Measurements from ENCODE around the gene CD200. TPM values are rescaled to one million over a fixed set of nuclear protein-coding genes. Genes with fewer than 3 reads are reported as not detected.

Gene CD200, protein sequence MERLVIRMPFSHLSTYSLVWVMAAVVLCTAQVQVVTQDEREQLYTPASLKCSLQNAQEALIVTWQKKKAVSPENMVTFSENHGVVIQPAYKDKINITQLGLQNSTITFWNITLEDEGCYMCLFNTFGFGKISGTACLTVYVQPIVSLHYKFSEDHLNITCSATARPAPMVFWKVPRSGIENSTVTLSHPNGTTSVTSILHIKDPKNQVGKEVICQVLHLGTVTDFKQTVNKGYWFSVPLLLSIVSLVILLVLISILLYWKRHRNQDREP
- not detected in 5 replicates for total RNA-seq (2022; extraction: Qiagen RNA extraction)

DNA sequence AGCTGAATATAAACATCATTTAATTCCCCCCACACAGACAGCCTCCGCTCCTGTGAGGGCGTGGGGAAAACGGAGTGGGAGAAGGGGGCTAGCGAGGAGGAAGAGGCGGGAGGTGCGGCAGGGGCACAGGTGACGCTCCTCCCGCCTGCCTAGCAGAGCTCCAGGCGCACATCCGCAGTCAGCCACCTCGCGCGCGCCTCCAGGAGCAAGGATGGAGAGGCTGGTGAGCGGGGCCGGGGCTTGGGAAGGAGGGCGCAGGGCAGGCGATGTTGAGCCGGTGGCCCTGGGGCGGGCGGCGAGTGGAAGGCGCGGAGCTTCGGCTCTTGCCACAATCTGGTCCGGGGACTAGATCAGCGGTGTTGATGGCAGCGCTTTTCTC lies at the start of gene CD200:
CD200 (plus strand) TSS at position 155 of the 379 bp plus-strand sequence; CDS start at position 212, 57 bp downstream.

DNA sequence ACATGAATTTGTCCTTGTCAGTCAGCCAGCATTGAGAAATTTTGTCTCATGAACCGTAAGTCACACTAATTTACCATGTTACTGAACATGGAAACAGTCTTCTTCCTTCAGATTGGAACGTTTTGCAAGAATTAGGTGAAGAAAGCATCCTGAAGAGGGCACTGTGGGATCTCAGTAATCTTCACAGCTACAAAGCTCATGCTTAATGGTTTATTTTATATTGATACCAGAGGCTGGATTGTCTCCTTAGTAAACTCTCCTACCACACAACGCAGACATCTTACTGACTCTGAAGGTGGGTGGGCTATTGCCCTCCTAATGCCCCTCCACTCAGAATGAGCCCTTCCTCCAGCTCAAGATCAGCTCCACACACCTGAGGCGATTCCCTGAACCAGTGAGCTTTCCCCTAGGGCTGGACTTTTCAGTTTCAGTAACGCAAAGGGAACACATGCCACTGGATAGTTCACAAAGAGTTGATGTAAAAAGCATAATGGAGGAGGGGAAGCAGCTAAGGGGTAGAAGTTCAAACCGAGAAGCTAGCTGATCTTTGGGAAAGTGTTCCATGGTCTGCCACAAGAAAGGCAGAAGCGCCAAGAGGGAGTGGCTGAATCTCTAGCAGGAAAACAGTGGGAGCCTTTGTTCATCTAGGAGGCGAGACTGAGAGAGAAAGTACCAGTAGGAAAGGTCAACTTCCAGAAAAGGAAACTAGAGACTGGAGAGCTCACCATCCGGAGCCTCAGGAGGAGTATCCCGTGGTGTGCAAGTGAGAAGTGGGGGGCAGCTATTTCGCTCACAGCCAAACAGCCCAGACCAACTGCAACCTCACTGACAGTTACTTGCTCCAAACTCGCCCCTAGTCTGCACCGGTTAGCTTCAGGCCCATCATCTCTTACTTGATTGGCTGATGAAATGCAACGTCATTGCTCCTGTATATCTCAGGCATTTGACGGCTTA lies 39.3 kb upstream of the CD200 start, which contains the start of gene SLC9C1:
SLC9C1 (minus strand) TSS at position 849 of the 954 bp plus-strand sequence. CDS start 7,425 bp downstream, outside the sequence.

Other genes with a start within 250 kb of the CD200 start
- 8.7 to 11.3 TPM (median 10.4 TPM) in 5 replicates for gene C3orf52, start 246.8 kb upstream of the CD200 start, total RNA-seq (2022; extraction: Qiagen RNA extraction)
- not detected in 5 replicates for gene GCSAM, start 199.9 kb upstream of the CD200 start, total RNA-seq (2022; extraction: Qiagen RNA extraction)
- gene SLC9C1, start 38.9 kb upstream of the CD200 start, total RNA-seq (2022; extraction: Qiagen RNA extraction) = not detected in 5 replicates
- 0.14 TPM in 1 of 5 replicates, not detected in the others for gene BTLA, start 166.3 kb downstream of the CD200 start, total RNA-seq (2022; extraction: Qiagen RNA extraction)
- 46.3 to 52.0 TPM (median 49.3 TPM) in 5 replicates for gene ATG3, start 228.8 kb downstream of the CD200 start, total RNA-seq (2022; extraction: Qiagen RNA extraction)
- 14.2 to 19.7 TPM (median 16.7 TPM) in 5 replicates for gene SLC35A5, start 228.9 kb downstream of the CD200 start, total RNA-seq (2022; extraction: Qiagen RNA extraction)

Data from A549 treated with dexamethasone at 1 μM for 4 hours (cell line).